ENCODE data around the gene PDZRN3. TPM values are rescaled to one million over a fixed set of nuclear protein-coding genes. Genes with fewer than 3 reads are reported as not detected.

The PDZRN3 gene
- total and polyA plus RNA-seq, 5 donors from 2014 or later: not detected

DNA sequence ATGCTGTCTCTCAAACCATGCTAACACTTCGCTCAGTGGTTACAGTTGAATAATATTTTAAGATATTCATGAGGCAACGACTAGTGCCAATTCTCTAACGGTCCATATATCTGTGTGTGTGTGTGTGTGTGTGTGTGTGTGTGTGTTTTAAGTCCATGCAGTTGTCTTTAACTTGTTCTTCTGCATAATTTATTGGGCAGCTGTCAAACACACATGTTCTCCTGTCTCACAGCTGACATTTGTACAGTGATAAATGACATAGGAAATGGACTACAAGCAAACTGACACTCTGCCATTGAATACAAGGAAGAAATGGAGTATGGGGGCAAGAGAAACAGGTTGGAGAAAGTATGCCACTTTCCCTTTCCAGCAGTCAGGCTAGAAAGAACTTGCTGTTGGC is 172.0 kb downstream of the PDZRN3 start:
- no peaks in the 10 kb centered on the region for H3K36me3 Mint-ChIP-seq
- H3K9me3 ChIP-seq (ENCODE audit: control insufficient read depth in 2 of 2, low read length in 2 of 2): no peaks in the 10 kb centered on the region
- H3K27me3 Mint-ChIP-seq: no peaks in the 10 kb centered on the region
- no peaks in the 10 kb centered on the region for H3K27me3 ChIP-seq (ENCODE audit: control insufficient read depth, insufficient read depth, low read length)
- H3K4me3 Mint-ChIP-seq: peak overlapping the region in 1 of 4 donors; percentile 84
- H3K4me3 ChIP-seq (ENCODE audit: low read depth, low read length): no peak overlapping the region
- H3K9me3 Mint-ChIP-seq: no peaks in the 10 kb centered on the region
- peak overlapping the region in 1 of 3 donors; percentile 54 for H3K27ac Mint-ChIP-seq
- H3K4me1 Mint-ChIP-seq: no peaks in the 10 kb centered on the region
- H3K4me1 ChIP-seq (ENCODE audit: control insufficient read depth, insufficient read depth, low read length, poor library complexity, severe bottlenecking): no peaks in the 10 kb centered on the region
- H3K27ac ChIP-seq (ENCODE audit: insufficient read depth, low read length, poor library complexity, severe bottlenecking): no peak overlapping the region
- ATAC-seq (ENCODE audit: low read depth in 2 of 2): no peak
- H3K36me3 ChIP-seq (ENCODE audit: control insufficient read depth, insufficient read depth, low read length): no peaks in the 10 kb centered on the region
- no peak for DNase-seq

DNA sequence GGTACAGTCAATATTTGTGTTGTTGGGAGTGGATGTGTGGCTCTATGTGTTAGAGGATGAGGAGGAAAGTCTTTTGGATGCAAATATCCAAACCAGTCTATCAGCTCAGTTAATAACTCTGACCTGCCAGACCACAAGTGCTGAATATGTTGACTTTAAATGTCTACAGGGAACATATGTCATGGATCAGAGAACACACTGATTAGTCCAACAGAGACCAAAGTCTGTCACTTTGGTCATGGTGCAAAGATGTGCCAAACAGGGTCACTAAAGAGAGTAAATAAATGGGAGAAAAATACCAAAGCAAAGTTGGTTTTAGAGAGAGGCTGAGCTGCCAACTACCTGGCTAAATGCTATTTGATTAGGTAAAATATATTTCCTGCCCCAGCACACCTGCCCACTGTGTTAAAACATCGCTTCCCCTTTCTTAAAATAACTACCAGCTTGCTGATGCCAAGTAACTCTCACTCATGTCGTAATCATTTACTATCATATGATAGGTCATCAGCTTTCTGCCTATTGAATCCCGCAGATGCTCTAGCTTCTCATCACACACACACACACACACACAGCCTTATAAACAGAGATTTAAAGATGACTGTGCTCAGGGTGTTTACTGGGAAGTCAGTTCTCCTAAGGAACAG is 173.3 kb downstream of the PDZRN3 start:
- no peak for DNase-seq
- Histone ChIP-seq H3K4me1 (ENCODE audit: control insufficient read depth, insufficient read depth, low read length, poor library complexity, severe bottlenecking) (no peaks in the 10 kb centered on the region), H3K27ac (ENCODE audit: insufficient read depth, low read length, poor library complexity, severe bottlenecking) (no peak overlapping the region)

DNA sequence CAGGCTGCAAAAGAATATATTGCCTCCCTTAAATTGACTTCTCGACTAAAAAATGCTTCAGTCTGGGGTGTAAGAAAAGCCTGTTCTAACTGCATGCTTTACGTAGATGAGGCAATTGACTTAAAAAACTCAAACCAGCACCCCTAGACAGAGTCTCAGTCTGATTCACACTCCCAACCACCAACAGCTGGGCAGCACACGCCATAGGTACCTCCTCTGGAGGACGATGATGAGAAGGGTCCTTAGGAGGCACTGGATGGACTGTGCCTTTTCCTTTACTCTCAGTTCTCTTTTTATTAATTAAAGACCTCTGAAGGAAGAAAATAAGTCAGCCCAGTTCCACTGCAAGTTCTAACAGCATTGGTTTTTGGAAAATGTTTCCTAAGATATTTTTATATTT is 175.0 kb downstream of the PDZRN3 start:
- Mint-ChIP-seq H3K27me3 (no peaks in the 10 kb centered on the region), H3K4me1 (no peaks in the 10 kb centered on the region), H3K9me3 (no peaks in the 10 kb centered on the region), H3K4me3 (no peak overlapping the region), H3K36me3 (no peaks in the 10 kb centered on the region), H3K27ac (no peak overlapping the region)
- H3K27ac ChIP-seq (ENCODE audit: insufficient read depth, low read length, poor library complexity, severe bottlenecking): no peak overlapping the region
- no peaks in the 10 kb centered on the region for H3K36me3 ChIP-seq (ENCODE audit: control insufficient read depth, insufficient read depth, low read length)
- no peaks in the 10 kb centered on the region for H3K9me3 ChIP-seq (ENCODE audit: control insufficient read depth in 2 of 2, low read length in 2 of 2)
- no peak overlapping the region for H3K4me3 ChIP-seq (ENCODE audit: low read depth, low read length)
- no peak for ATAC-seq (ENCODE audit: low read depth in 2 of 2)
- H3K27me3 ChIP-seq (ENCODE audit: control insufficient read depth, insufficient read depth, low read length): no peaks in the 10 kb centered on the region
- H3K4me1 ChIP-seq (ENCODE audit: control insufficient read depth, insufficient read depth, low read length, poor library complexity, severe bottlenecking): no peaks in the 10 kb centered on the region
- DNase-seq: no peak

More for the DNA sequence above, 173.3 kb downstream of the PDZRN3 start:
- Histone ChIP-seq H3K36me3 (ENCODE audit: control insufficient read depth, insufficient read depth, low read length) (no peaks in the 10 kb centered on the region), H3K27me3 (ENCODE audit: control insufficient read depth, insufficient read depth, low read length) (no peaks in the 10 kb centered on the region), H3K4me3 (ENCODE audit: low read depth, low read length) (no peak overlapping the region), H3K9me3 (ENCODE audit: control insufficient read depth in 2 of 2, low read length in 2 of 2) (no peaks in the 10 kb centered on the region)
- H3K4me1 Mint-ChIP-seq: no peaks in the 10 kb centered on the region
- H3K4me3 Mint-ChIP-seq: no peak overlapping the region
- H3K27ac Mint-ChIP-seq: no peak overlapping the region
- no peaks in the 10 kb centered on the region for H3K27me3 Mint-ChIP-seq
- no peaks in the 10 kb centered on the region for H3K9me3 Mint-ChIP-seq
- H3K36me3 Mint-ChIP-seq: no peaks in the 10 kb centered on the region
- no peak for ATAC-seq (ENCODE audit: low read depth in 2 of 2)

DNA sequence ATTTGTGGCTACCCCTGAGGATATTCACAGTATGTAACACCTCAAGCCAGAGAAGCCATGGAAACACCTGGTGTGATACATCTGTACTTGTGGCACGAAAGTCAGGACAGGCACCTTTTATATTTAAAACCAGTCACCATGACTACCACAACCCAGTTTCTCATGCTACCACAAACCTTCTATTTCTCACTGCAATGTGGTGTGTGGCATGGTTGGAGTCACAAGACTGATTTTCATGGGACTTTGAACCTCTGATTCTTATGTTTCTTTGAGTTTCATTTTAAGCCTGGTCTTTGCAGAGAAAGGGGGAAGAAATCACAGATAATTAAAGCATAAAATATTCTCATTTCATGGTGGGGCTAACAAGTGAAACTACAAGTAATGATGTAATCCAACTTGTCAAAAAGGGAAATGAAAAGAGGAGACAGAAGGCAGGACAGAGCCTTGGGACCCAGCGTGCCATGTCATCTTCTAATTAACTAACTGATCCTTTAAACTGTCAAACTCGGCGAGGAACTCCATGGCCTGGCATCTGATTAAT is 175.9 kb downstream of the PDZRN3 start:
- Mint-ChIP-seq H3K36me3 (no peaks in the 10 kb centered on the region), H3K9me3 (peaks cover 0 to 3% (median 0%) of the 10 kb centered on the region in 7 donors), H3K27ac (no peak overlapping the region), H3K4me3 (no peak overlapping the region), H3K27me3 (no peaks in the 10 kb centered on the region), H3K4me1 (no peaks in the 10 kb centered on the region)
- ATAC-seq (ENCODE audit: low read depth in 2 of 2) (no peak), DNase-seq (no peak)
- H3K36me3 ChIP-seq (ENCODE audit: control insufficient read depth, insufficient read depth, low read length): no peaks in the 10 kb centered on the region
- H3K4me1 ChIP-seq (ENCODE audit: control insufficient read depth, insufficient read depth, low read length, poor library complexity, severe bottlenecking): no peaks in the 10 kb centered on the region
- H3K9me3 ChIP-seq (ENCODE audit: control insufficient read depth in 2 of 2, low read length in 2 of 2): no peaks in the 10 kb centered on the region
- H3K4me3 ChIP-seq (ENCODE audit: low read depth, low read length): no peak overlapping the region
- no peak overlapping the region for H3K27ac ChIP-seq (ENCODE audit: insufficient read depth, low read length, poor library complexity, severe bottlenecking)
- H3K27me3 ChIP-seq (ENCODE audit: control insufficient read depth, insufficient read depth, low read length): no peaks in the 10 kb centered on the region

DNA sequence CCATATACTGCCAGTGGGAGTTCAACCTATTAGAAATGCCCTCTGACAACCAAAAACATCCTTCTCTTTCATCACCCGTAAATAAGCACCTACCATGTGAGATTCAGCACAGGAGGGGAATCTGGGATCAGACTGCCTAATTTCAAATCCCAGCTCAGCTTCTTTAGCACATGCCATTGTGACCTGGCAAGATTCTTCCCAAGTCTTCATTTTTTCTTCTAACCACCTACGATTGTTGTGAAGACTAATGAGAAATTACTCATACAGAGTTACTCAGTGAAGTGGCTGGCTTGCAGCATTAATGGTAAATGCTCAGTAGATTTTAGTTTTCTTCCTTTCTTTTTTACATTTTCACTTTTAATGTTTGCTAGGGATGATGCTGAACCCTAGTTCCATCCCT is 176.7 kb downstream of the PDZRN3 start:
- Histone ChIP-seq H3K9me3 (ENCODE audit: control insufficient read depth in 2 of 2, low read length in 2 of 2) (no peaks in the 10 kb centered on the region), H3K4me3 (ENCODE audit: low read depth, low read length) (no peak overlapping the region), H3K4me1 (ENCODE audit: control insufficient read depth, insufficient read depth, low read length, poor library complexity, severe bottlenecking) (no peaks in the 10 kb centered on the region), H3K36me3 (ENCODE audit: control insufficient read depth, insufficient read depth, low read length) (no peaks in the 10 kb centered on the region), H3K27ac (ENCODE audit: insufficient read depth, low read length, poor library complexity, severe bottlenecking) (no peak overlapping the region), H3K27me3 (ENCODE audit: control insufficient read depth, insufficient read depth, low read length) (no peaks in the 10 kb centered on the region)
- no peak for DNase-seq
- Mint-ChIP-seq H3K36me3 (no peaks in the 10 kb centered on the region), H3K9me3 (peaks cover 0 to 3% (median 0%) of the 10 kb centered on the region in 7 donors), H3K27ac (no peak overlapping the region), H3K4me3 (no peak overlapping the region), H3K27me3 (no peaks in the 10 kb centered on the region), H3K4me1 (no peaks in the 10 kb centered on the region)
- ATAC-seq (ENCODE audit: low read depth in 2 of 2): no peak

DNA sequence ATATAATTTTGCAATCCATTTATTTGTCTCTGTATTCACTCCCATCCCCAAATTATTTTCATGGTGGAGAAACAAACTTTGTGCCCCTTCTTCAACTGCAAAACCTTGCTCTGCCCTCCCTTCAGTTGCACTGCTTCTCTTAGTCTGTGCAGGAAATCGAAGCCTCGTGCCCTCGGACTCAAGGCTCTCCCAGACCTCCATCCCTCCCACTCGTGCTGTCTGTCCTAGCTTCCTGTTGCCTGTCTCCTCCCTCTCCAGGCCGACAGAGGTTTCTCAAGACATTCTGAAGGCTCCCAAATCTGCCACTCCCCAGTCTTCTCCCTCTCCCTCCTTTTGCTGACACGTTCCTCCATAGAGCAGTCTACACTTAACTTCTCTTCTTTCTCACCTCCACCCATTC is 177.6 kb downstream of the PDZRN3 start:
- H3K9me3 Mint-ChIP-seq: peaks cover 0 to 3% (median 0%) of the 10 kb centered on the region in 7 donors
- Histone ChIP-seq H3K9me3 (ENCODE audit: control insufficient read depth in 2 of 2, low read length in 2 of 2) (no peaks in the 10 kb centered on the region), H3K27me3 (ENCODE audit: control insufficient read depth, insufficient read depth, low read length) (no peaks in the 10 kb centered on the region), H3K27ac (ENCODE audit: insufficient read depth, low read length, poor library complexity, severe bottlenecking) (no peak overlapping the region), H3K4me3 (ENCODE audit: low read depth, low read length) (no peak overlapping the region), H3K4me1 (ENCODE audit: control insufficient read depth, insufficient read depth, low read length, poor library complexity, severe bottlenecking) (no peaks in the 10 kb centered on the region), H3K36me3 (ENCODE audit: control insufficient read depth, insufficient read depth, low read length) (no peaks in the 10 kb centered on the region)
- no peaks in the 10 kb centered on the region for H3K36me3 Mint-ChIP-seq
- H3K27me3 Mint-ChIP-seq: no peaks in the 10 kb centered on the region
- no peak overlapping the region for H3K4me3 Mint-ChIP-seq
- DNase-seq (no peak), ATAC-seq (ENCODE audit: low read depth in 2 of 2) (no peak)
- H3K27ac Mint-ChIP-seq: no peak overlapping the region
- no peaks in the 10 kb centered on the region for H3K4me1 Mint-ChIP-seq

DNA sequence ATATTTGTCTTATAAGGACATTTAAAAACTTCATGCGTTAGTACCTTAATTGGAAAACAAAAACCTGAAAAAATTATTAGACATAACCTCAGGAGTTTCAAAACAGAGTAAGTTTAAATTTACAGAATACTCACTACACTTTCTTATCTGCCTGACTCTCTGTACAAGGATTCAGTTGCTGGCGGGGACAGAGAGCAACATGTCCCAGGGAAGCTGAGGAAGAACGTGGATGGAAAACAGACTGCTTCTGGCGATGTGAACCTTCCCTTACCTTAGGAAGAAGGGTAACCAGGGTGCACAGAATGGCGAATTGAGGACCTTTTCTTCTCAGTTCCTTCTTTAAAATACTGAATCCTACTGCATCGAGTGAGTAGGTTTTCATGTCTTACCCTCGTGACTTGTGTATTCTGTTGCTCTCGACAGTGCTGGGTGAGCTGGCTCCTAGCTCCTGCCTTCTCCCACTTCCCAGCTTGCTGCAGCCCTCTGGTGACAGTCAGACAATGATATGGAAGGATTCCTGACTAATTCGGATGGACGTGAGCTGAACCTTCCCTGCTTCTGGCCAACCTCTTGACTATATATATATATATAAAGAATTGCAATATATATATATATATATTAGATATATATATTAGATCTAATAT is 178.2 kb downstream of the PDZRN3 start:
- Histone ChIP-seq H3K4me1 (ENCODE audit: control insufficient read depth, insufficient read depth, low read length, poor library complexity, severe bottlenecking) (no peaks in the 10 kb centered on the region), H3K27me3 (ENCODE audit: control insufficient read depth, insufficient read depth, low read length) (no peaks in the 10 kb centered on the region), H3K9me3 (ENCODE audit: control insufficient read depth in 2 of 2, low read length in 2 of 2) (no peaks in the 10 kb centered on the region), H3K4me3 (ENCODE audit: low read depth, low read length) (no peak overlapping the region), H3K27ac (ENCODE audit: insufficient read depth, low read length, poor library complexity, severe bottlenecking) (no peak overlapping the region), H3K36me3 (ENCODE audit: control insufficient read depth, insufficient read depth, low read length) (no peaks in the 10 kb centered on the region)
- Mint-ChIP-seq H3K4me3 (no peak overlapping the region), H3K27ac (no peak overlapping the region), H3K9me3 (peaks cover 0 to 3% (median 0%) of the 10 kb centered on the region in 7 donors), H3K36me3 (no peaks in the 10 kb centered on the region), H3K27me3 (no peaks in the 10 kb centered on the region), H3K4me1 (no peaks in the 10 kb centered on the region)
- DNase-seq (no peak), ATAC-seq (ENCODE audit: low read depth in 2 of 2) (no peak)

DNA sequence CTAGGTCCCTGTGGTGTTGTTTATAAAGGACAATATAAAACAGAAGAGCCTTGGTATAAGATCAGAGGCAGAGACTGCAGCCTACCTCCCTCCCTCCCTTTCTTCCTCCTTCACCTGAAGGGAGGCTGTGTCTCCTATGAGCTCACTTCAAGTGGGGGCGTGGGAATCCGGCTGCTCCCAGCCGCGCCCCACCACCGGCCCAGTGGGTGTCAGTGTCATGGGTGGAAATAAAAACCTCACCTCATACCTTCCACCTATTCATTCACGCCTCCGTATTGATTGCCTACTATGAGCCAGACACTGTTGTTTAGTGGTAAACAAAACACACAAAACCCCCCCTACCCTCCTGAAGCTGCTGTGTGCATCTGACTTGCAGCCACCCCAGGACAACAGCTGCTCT is 181.9 kb downstream of the PDZRN3 start:
- H3K36me3 Mint-ChIP-seq: no peaks in the 10 kb centered on the region
- H3K4me3 Mint-ChIP-seq: peak overlapping the region in 1 of 4 donors; percentile 17
- Histone ChIP-seq H3K4me3 (ENCODE audit: low read depth, low read length) (no peak overlapping the region), H3K4me1 (ENCODE audit: control insufficient read depth, insufficient read depth, low read length, poor library complexity, severe bottlenecking) (no peaks in the 10 kb centered on the region), H3K36me3 (ENCODE audit: control insufficient read depth, insufficient read depth, low read length) (no peaks in the 10 kb centered on the region), H3K27ac (ENCODE audit: insufficient read depth, low read length, poor library complexity, severe bottlenecking) (no peak overlapping the region), H3K27me3 (ENCODE audit: control insufficient read depth, insufficient read depth, low read length) (no peaks in the 10 kb centered on the region), H3K9me3 (ENCODE audit: control insufficient read depth in 2 of 2, low read length in 2 of 2) (no peaks in the 10 kb centered on the region)
- H3K27ac Mint-ChIP-seq: no peak overlapping the region
- no peak for DNase-seq
- no peak for ATAC-seq (ENCODE audit: low read depth in 2 of 2)
- H3K4me1 Mint-ChIP-seq: no peaks in the 10 kb centered on the region
- no peaks in the 10 kb centered on the region for H3K27me3 Mint-ChIP-seq
- H3K9me3 Mint-ChIP-seq: peaks cover 0 to 3% (median 0%) of the 10 kb centered on the region in 7 donors
